SK-N-SH (cell line): ENCODE measurements around the gene BOLA3. TPM values are rescaled to one million over a fixed set of nuclear protein-coding genes. Genes with fewer than 3 reads are reported as not detected.

Experiments used
- CTCF ChIA-PET: fragments of 300-600, 350-600 bp; formaldehyde crosslinking; extraction: SDS; loops from one replicate; lab custom pipeline; 2021; lab: Yijun Ruan, JAX
- POLR2A ChIA-PET: fragments of 350-600 bp; sonication (Branson Sonifier 250); formaldehyde crosslinking; extraction: SDS; loops from one replicate; lab custom pipeline; 2020; ENCODE audit warnings: antibody characterized with exemption, inconsistent platforms; lab: Yijun Ruan, JAX
- DNase-seq: peaks from one replicate; pipeline ENCODE4 v3.0.0; 2012
- H2AFZ ChIP-seq: fragments of 200-600 bp; sonication (generic); 2 replicates; pipeline ENCODE4 v1.8.1; 2016; ENCODE audit warnings: antibody characterized with exemption, mild to moderate bottlenecking, low read depth
- H3F3A ChIP-seq: fragments of 200-600 bp; sonication (generic); replicated peaks from 2 replicates; pipeline ENCODE3; 2016; ENCODE audit warnings: antibody characterized with exemption, mild to moderate bottlenecking; ENCODE audit not compliant: insufficient read depth
- H3K27ac ChIP-seq, 2 experiments: fragments of 200-500 bp in 1 of 2; fragments of 200-600 bp in 1 of 2; sonication (Bioruptor generic) in 1 of 2; sonication (generic), shearing (Covaris generic) in 1 of 2; 2 replicates each; pipeline versions ENCODE4 v1.5.1 to v1.6.1; 2014 to 2016; ENCODE audit warnings: low read depth in 2 of 2, inconsistent platforms in 1 of 2, low read length in 1 of 2, mild to moderate bottlenecking in 1 of 2, mixed read lengths in 1 of 2
- H3K27me3 ChIP-seq: fragments of 200-600 bp; sonication (generic), shearing (Covaris generic); 2 replicates; pipeline ENCODE4 v1.6.1; 2016; ENCODE audit warnings: mixed run types; ENCODE audit not compliant: insufficient read depth
- H3K36me3 ChIP-seq, 2 experiments: fragments of 200-500 bp in 1 of 2; fragments of 200-600 bp in 1 of 2; sonication (Bioruptor generic) in 1 of 2; sonication (generic) in 1 of 2; replicated peaks in 1 of 2; 2 replicates each; pipeline versions ENCODE3 to v1.5.1; 2014 to 2016; ENCODE audit warnings: low read length in 1 of 2, mild to moderate bottlenecking in 1 of 2; ENCODE audit not compliant: insufficient read depth in 2 of 2, control insufficient read depth in 1 of 2
- H3K4me1 ChIP-seq, 2 experiments: fragments of 200-500 bp in 1 of 2; fragments of 200-600 bp in 1 of 2; sonication (Bioruptor generic) in 1 of 2; sonication (generic), shearing (Covaris generic) in 1 of 2; 2 replicates each; pipeline versions ENCODE4 v1.5.1 to v1.6.1; 2014 to 2016; ENCODE audit warnings: low read depth in 1 of 2, low read length in 1 of 2, mixed run types in 1 of 2; ENCODE audit not compliant: insufficient read depth in 2 of 2, control insufficient read depth in 1 of 2
- H3K4me2 ChIP-seq: fragments of 200-600 bp; sonication (generic), shearing (Covaris generic); 2 replicates; pipeline ENCODE4 v1.6.1; 2017; ENCODE audit warnings: mixed run types
- H3K4me3 ChIP-seq, 2 experiments: fragments of 200-500 bp in 1 of 2; fragments of 200-600 bp in 1 of 2; sonication (Bioruptor generic) in 1 of 2; sonication (generic), shearing (Covaris generic) in 1 of 2; 2 replicates each; pipeline versions ENCODE4 v1.5.1 to v1.8.1; 2014 to 2016; ENCODE audit warnings: low read depth in 2 of 2, inconsistent platforms in 1 of 2, low read length in 1 of 2, mild to moderate bottlenecking in 1 of 2, mixed read lengths in 1 of 2, moderate library complexity in 1 of 2
- H3K79me2 ChIP-seq: fragments of 200-600 bp; sonication (generic); 2 replicates; pipeline ENCODE4 v1.8.1; 2017; ENCODE audit warnings: mild to moderate bottlenecking; ENCODE audit not compliant: insufficient read depth
- H3K9ac ChIP-seq: fragments of 200-600 bp; sonication (generic); 2 replicates; pipeline ENCODE4 v1.6.1; 2017; ENCODE audit warnings: mixed run types
- H3K9me2 ChIP-seq: fragments of 200-600 bp; sonication (generic); 2 replicates; pipeline ENCODE4 v1.6.1; 2017; ENCODE audit warnings: mixed run types
- H3K9me3 ChIP-seq: fragments of 200-600 bp; sonication (generic); 2 replicates; pipeline ENCODE4 v1.6.1; 2017; ENCODE audit warnings: mixed run types, mild to moderate bottlenecking, moderate library complexity
- H4K20me1 ChIP-seq: fragments of 200-600 bp; sonication (generic); 2 replicates; pipeline ENCODE4 v1.6.1; 2017; ENCODE audit warnings: mild to moderate bottlenecking, mixed run types; ENCODE audit not compliant: insufficient read depth
- CHD2 ChIP-seq: fragments of 150-350 bp; IDR thresholded peaks from 2 replicates; pipeline ENCODE4 v1.6.1; 2018; ENCODE audit warnings: low read length; ENCODE audit not compliant: partially characterized antibody
- ELF1 ChIP-seq: IDR thresholded peaks from 2 replicates; pipeline ENCODE4 v1.4.0; 2012
- EP300 ChIP-seq, 2 experiments: IDR thresholded peaks; 2 replicates each; pipeline versions ENCODE4 v1.4.0 to v1.6.1; 2012; ENCODE audit warnings: borderline replicate concordance in 1 of 2, low read depth in 1 of 2, low read length in 1 of 2
- FOXJ3 ChIP-seq: sonication (generic); formaldehyde crosslinking; IDR thresholded peaks from 2 replicates; pipeline ENCODE4 v1.5.1; 2020; ENCODE audit warnings: mild to moderate bottlenecking, missing genetic modification reagents
- GABPA ChIP-seq: IDR thresholded peaks from 2 replicates; pipeline ENCODE4 v1.4.0; 2012; ENCODE audit warnings: low read depth, mild to moderate bottlenecking
- JUND ChIP-seq: IDR thresholded peaks from 2 replicates; pipeline ENCODE4 v1.4.0; 2012
- MEF2A ChIP-seq: IDR thresholded peaks from 2 replicates; pipeline ENCODE4 v1.4.0; 2012; ENCODE audit warnings: low read depth, borderline replicate concordance
- MXI1 ChIP-seq: IDR thresholded peaks from 2 replicates; pipeline ENCODE4 v1.6.1; 2012; ENCODE audit warnings: mild to moderate bottlenecking, low read depth, low read length, improper control_type of control experiment
- POLR2AphosphoS5 ChIP-seq: IDR thresholded peaks from 2 replicates; pipeline ENCODE4 v1.6.1; 2012; ENCODE audit warnings: low read depth, low read length
- RCOR1 ChIP-seq: fragments of 150-350 bp; IDR thresholded peaks from 2 replicates; pipeline ENCODE4 v1.6.1; 2017; ENCODE audit warnings: antibody characterized with exemption, low read length
- SIN3A ChIP-seq: IDR thresholded peaks from 2 replicates; pipeline ENCODE4 v1.6.1; 2012; ENCODE audit warnings: low read depth, mild to moderate bottlenecking, low read length, moderate library complexity, borderline replicate concordance
- TEAD4 ChIP-seq: IDR thresholded peaks from 2 replicates; pipeline ENCODE4 v1.4.0; 2012; ENCODE audit warnings: mild to moderate bottlenecking, borderline replicate concordance; ENCODE audit not compliant: insufficient read depth
- WGBS: methylation state at CpG from one replicate; pipeline ENCODE4 v1.1.6; 2017; ENCODE audit warnings: low lambda C conversion rate; 5-methylcytosine and 5-hydroxymethylcytosine counted together
- polyA plus RNA-seq, 3 experiments: library from polyadenylated mRNA; depleted of rRNA; stranded (reverse); fragments of >200 nt; gene quantifications; 2 replicates each; pipeline ENCODE4 v1.2.3, GENCODE V29; 2012
- TF ChIP-seq, protein P1 (sequence below): IDR thresholded peaks from 2 replicates; pipeline ENCODE4 v1.4.0; 2012; ENCODE audit warnings: low read depth, borderline replicate concordance
- TF ChIP-seq, protein P2 (sequence below): IDR thresholded peaks from 2 replicates; pipeline ENCODE4 v1.4.0; 2012; ENCODE audit warnings: low read depth, borderline replicate concordance
- TF ChIP-seq, protein P3 (sequence below): IDR thresholded peaks from 2 replicates; pipeline ENCODE4 v1.6.1; 2012; ENCODE audit warnings: mild to moderate bottlenecking, low read depth, low read length, moderate library complexity
- TF ChIP-seq, protein P4 (sequence below): fragments of 150-350 bp; IDR thresholded peaks from 2 replicates; pipeline ENCODE4 v1.6.1; 2016; ENCODE audit warnings: mild to moderate bottlenecking, low read depth, low read length
- TF ChIP-seq, protein P5 (sequence below): fragments of 150-350 bp; IDR thresholded peaks from 2 replicates; pipeline ENCODE4 v1.6.1; 2017; ENCODE audit warnings: antibody characterized with exemption, low read length, low read depth, borderline replicate concordance

Gene BOLA3
- polyA plus RNA-seq, 1 of the 3 experiments (the other 2 are of a cell fraction) = 90.1 TPM

DNA sequence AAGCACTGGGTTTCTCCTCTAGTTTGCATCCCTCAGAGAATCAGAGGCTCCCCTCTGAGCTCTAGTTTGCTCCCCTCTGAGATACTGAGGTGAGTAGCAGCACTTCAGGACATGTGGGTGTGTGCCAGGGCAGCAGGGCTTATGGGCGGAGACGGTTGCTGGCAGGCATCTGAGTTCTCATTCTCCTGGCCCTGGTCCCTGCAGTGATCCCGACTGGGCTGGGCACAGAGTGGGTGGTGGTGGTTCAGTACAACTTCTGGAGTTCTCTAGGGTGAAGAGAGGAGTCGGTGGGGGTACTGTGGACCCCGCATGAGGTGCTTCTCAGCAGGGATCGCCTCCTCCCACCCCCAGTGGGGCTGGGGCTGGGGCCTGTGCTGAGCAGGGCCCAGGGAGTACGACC is 47.9 kb downstream of the BOLA3 start:
- CTCF ChIA-PET = no interaction called here
- POLR2A ChIA-PET = no interaction called here
- TF ChIP-seq POLR2AphosphoS5 (no peak), FOXJ3 (CRISPR knock-in tag) (no peak), MXI1 (no peak), SIN3A (no peak), RCOR1 (no peak), MEF2A (no peak)
- TF ChIP-seq, protein P1, sequence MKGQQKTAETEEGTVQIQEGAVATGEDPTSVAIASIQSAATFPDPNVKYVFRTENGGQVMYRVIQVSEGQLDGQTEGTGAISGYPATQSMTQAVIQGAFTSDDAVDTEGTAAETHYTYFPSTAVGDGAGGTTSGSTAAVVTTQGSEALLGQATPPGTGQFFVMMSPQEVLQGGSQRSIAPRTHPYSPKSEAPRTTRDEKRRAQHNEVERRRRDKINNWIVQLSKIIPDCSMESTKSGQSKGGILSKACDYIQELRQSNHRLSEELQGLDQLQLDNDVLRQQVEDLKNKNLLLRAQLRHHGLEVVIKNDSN = no peak
- TF ChIP-seq, protein P2, sequence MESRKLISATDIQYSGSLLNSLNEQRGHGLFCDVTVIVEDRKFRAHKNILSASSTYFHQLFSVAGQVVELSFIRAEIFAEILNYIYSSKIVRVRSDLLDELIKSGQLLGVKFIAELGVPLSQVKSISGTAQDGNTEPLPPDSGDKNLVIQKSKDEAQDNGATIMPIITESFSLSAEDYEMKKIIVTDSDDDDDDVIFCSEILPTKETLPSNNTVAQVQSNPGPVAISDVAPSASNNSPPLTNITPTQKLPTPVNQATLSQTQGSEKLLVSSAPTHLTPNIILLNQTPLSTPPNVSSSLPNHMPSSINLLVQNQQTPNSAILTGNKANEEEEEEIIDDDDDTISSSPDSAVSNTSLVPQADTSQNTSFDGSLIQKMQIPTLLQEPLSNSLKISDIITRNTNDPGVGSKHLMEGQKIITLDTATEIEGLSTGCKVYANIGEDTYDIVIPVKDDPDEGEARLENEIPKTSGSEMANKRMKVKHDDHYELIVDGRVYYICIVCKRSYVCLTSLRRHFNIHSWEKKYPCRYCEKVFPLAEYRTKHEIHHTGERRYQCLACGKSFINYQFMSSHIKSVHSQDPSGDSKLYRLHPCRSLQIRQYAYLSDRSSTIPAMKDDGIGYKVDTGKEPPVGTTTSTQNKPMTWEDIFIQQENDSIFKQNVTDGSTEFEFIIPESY = no peak
- TF ChIP-seq, protein P3, sequence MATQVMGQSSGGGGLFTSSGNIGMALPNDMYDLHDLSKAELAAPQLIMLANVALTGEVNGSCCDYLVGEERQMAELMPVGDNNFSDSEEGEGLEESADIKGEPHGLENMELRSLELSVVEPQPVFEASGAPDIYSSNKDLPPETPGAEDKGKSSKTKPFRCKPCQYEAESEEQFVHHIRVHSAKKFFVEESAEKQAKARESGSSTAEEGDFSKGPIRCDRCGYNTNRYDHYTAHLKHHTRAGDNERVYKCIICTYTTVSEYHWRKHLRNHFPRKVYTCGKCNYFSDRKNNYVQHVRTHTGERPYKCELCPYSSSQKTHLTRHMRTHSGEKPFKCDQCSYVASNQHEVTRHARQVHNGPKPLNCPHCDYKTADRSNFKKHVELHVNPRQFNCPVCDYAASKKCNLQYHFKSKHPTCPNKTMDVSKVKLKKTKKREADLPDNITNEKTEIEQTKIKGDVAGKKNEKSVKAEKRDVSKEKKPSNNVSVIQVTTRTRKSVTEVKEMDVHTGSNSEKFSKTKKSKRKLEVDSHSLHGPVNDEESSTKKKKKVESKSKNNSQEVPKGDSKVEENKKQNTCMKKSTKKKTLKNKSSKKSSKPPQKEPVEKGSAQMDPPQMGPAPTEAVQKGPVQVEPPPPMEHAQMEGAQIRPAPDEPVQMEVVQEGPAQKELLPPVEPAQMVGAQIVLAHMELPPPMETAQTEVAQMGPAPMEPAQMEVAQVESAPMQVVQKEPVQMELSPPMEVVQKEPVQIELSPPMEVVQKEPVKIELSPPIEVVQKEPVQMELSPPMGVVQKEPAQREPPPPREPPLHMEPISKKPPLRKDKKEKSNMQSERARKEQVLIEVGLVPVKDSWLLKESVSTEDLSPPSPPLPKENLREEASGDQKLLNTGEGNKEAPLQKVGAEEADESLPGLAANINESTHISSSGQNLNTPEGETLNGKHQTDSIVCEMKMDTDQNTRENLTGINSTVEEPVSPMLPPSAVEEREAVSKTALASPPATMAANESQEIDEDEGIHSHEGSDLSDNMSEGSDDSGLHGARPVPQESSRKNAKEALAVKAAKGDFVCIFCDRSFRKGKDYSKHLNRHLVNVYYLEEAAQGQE = no peak

DNA sequence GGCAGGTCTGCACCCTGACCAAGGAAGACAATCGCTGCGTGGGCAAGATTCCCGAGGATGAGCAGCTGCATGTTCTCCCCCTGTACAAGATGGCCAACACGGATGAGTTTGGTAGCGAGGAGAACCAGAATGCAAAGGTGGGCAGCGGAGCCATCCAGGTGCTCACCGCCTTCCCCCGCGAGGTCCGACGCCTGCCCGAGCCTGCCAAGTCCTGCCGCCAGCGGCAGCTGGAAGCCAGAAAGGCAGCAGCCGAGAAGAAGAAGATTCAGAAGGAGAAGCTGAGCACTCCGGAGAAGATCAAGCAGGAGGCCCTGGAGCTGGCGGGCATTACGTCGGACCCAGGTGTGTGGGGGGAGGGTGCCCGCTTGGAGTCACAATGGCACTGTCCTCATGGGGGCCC is 48.4 kb downstream of the BOLA3 start:
- Histone ChIP-seq H4K20me1 (no peaks in the 10 kb centered on the region), H3K27ac (no peak overlapping the region), H2AFZ (no peak overlapping the region), H3K79me2 (no peaks in the 10 kb centered on the region), H3K36me3 (peaks cover 0 to 51% of the 10 kb centered on the region in 2 experiments), H3K9me3 (no peaks in the 10 kb centered on the region), H3K27me3 (no peaks in the 10 kb centered on the region), H3K4me3 (no peak overlapping the region), H3K4me2 (no peak overlapping the region), H3K4me1 (no peaks in the 10 kb centered on the region), H3F3A (no peaks in the 10 kb centered on the region), H3K9ac (no peak overlapping the region), H3K9me2 (no peaks in the 10 kb centered on the region)
- DNase-seq = no peak
- ChIA-PET POLR2A (no interaction called here), CTCF (no interaction called here)
- 98% methylated on average over 20 of the region's 20 CpGs for WGBS
- no peak for TF ChIP-seq TEAD4
- no peak for TF ChIP-seq ELF1
- TF ChIP-seq, protein P4, sequence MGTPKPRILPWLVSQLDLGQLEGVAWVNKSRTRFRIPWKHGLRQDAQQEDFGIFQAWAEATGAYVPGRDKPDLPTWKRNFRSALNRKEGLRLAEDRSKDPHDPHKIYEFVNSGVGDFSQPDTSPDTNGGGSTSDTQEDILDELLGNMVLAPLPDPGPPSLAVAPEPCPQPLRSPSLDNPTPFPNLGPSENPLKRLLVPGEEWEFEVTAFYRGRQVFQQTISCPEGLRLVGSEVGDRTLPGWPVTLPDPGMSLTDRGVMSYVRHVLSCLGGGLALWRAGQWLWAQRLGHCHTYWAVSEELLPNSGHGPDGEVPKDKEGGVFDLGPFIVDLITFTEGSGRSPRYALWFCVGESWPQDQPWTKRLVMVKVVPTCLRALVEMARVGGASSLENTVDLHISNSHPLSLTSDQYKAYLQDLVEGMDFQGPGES = no peak
- TF ChIP-seq, protein P2 = no peak
- no peak for TF ChIP-seq EP300 (IDR thresholded peaks at IDR 0.05; ENCODE audit: borderline replicate concordance in 1 of 2, low read depth in 1 of 2, low read length in 1 of 2)
- TF ChIP-seq, protein P5, sequence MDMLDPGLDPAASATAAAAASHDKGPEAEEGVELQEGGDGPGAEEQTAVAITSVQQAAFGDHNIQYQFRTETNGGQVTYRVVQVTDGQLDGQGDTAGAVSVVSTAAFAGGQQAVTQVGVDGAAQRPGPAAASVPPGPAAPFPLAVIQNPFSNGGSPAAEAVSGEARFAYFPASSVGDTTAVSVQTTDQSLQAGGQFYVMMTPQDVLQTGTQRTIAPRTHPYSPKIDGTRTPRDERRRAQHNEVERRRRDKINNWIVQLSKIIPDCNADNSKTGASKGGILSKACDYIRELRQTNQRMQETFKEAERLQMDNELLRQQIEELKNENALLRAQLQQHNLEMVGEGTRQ = no peak
- TF ChIP-seq GABPA = no peak
- TF ChIP-seq POLR2AphosphoS5 = no peak
- no peak for TF ChIP-seq RCOR1
- no peak for TF ChIP-seq MXI1
- no peak for TF ChIP-seq CHD2
- TF ChIP-seq JUND = no peak
- TF ChIP-seq FOXJ3 (CRISPR knock-in tag) = no peak

More for the DNA sequence above, 47.9 kb downstream of the BOLA3 start:
- Histone ChIP-seq H3K79me2 (no peaks in the 10 kb centered on the region), H3K9ac (no peak overlapping the region), H3K27ac (no peak overlapping the region), H3K4me2 (no peak overlapping the region), H3K4me1 (no peaks in the 10 kb centered on the region), H3K36me3 (peaks cover 0 to 56% of the 10 kb centered on the region in 2 experiments), H3K9me3 (no peaks in the 10 kb centered on the region), H3F3A (no peaks in the 10 kb centered on the region), H3K27me3 (no peaks in the 10 kb centered on the region), H2AFZ (no peak overlapping the region), H4K20me1 (no peaks in the 10 kb centered on the region), H3K4me3 (no peak overlapping the region), H3K9me2 (no peaks in the 10 kb centered on the region)
- 78% methylated on average over 4 of the region's 7 CpGs for WGBS
- DNase-seq = no peak
